Measurements from ENCODE around the gene PER1. TPM values are rescaled to one million over a fixed set of nuclear protein-coding genes. Genes with fewer than 3 reads are reported as not detected.
"Not testable (repeated sequence)": the region's sequence is repeated elsewhere in the genome, so short reads cannot be mapped to it uniquely, and the experiment has no call there.

Gene PER1
- total RNA-seq, 1 donor from 2014 or later: 83.3 TPM

DNA sequence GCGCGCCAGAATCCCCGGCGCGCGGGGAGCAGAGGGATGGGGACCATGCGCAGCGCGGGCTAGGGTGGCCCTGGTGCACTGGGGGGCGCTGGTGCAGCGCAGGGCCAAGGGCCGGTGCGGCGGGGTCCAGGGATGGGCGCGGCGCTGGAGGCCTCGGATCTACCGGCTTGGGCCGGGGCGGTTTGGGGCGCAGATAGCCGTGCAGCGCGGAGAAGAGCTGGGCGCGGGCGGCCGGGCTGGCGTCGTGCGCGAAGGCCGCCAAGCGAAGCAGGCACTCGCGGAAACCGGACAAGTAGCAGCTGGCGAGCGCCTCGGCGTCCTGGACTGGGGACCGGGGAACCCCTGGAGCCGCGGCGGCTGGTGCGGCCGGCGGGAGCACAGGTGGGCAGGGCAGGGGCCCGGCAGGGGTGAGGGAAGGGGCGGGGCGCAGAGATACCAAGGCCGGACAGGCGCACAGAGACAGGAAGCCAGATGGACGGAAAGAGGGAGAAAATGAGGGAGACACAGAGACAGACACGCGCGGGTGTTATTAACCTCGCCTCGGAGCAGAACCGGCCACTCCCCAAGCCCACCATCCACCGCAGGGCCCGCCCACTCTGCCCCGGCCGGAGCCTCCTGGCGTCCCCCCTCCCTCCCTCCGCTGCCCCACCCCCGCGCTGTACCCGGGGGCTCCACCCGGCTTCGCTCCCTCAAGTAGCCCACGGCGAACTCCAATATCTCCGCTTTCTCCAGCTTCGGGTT, 30.4 kb downstream of the PER1 start:
- DNase-seq: peak; percentile 75

- DNase-seq: no peak
Measured at GRCh38 chr17:8121407-8121680, 30.9 kb downstream of the PER1 start.

DNA sequence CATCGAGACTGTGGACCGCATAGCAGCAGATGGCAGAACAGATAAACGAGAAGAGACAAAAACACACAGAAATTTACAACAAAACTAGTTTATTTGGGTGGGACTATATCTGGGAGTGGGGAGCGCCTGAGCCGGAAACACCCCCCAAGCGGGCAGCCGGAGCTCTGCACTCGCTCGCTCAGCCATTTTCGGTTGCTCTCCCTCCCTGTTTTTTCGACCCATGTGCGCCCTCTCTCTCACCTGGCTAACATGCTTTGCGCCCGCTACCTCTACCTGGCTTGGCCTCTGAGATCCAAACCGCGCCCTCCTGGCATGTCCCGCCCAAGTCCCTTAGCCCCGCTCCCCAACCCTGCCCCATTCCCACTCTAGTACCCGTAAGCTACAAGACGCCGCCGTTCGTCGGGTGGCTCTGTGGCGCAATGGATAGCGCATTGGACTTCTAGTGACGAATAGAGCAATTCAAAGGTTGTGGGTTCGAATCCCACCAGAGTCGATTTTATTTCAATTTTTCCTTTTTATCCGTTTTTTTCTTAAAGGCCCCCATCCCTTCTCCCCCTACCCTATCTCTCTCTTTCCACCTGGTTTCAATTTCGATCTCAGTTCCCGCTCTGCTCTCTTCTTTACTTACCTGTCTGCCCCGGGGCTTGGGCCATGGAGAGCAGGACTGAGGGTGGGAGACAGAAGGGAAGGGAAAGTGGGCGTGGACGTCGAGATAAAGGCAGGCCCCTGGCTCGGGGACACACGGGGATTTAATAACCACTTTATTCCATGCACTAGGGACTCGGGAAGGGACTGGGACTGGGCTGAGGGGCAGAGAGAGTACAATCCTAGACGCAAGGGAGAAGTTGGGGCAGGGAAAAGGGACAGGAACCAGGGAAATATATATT, 31.4 kb downstream of the PER1 start:
- DNase-seq: peak; percentile 76

DNA sequence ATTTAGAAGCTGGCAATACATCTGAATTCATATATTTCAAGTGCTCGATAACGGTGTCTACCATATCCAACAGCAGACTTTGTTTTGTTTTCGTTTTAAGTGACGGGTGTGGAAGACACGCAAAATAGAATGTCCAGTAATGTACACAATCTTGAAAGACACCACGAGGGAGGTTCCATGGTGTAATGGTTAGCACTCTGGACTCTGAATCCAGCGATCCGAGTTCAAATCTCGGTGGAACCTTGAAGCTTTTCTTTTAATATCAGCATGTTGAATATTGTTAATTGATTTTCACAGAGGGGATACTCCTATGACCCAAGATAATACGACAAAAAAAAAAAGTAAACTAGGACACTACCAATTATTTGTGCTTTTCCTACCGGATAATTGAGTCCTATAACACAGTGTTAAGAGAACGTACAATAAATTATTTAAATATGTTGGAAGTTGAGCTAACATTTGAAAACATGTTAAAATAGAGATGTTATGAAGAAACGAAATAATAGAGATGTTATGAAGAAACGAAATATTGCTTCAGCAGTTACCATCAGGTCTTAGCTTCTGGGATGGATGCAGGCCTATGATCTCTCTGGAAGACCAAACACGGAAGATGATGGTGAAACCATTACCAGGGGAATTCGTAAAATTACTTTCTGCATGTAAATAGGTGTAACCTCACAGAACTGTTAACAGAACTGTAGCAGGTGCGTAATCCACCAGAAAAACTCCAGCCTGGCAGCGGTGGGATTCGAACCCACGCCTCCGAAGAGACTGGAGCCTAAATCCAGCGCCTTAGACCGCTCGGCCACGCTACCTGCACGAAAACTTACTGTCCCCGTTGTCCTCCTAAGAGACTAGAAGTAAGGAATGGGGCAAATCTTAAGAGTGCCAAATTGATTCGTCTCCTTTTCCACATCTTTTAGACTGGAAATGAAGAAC, 32.4 kb downstream of the PER1 start:
- peak; percentile 99 for DNase-seq

DNA sequence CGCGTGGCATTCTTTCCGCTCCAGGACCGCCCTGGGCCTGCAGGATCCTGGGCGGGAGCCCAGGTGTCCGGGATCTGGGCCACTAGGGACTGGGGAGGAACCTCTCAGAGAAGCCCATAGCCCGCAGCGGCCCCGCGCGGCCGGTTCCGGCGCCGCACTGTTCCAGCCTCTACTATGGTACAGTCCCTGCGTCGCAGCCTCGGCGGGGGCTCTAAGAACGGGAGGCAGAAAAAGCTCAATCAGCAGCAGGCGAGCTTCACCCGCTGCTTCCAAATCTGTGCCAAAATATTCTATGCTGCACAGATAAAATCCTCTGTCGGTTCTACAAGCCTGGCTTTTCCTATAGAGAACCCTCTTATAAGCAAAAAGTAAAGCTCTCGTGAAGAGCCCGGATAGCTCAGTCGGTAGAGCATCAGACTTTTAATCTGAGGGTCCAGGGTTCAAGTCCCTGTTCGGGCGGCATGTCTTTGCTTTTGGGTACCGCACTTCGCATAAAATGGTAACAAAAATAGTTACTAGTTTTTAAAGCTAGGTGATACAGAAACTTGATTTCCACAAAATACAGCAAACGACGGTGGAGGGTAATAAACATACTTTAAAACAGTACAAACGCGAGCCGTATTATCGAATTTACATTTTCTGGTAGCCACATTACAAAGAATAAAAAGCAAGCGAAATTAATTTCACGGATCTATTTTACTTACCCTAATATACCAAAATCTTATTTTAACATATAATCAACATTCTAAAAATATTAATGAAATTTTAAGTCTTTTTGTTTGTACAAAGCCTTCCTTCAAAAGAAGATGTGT, 33.2 kb downstream of the PER1 start:
- peak; percentile 96 for DNase-seq

DNA sequence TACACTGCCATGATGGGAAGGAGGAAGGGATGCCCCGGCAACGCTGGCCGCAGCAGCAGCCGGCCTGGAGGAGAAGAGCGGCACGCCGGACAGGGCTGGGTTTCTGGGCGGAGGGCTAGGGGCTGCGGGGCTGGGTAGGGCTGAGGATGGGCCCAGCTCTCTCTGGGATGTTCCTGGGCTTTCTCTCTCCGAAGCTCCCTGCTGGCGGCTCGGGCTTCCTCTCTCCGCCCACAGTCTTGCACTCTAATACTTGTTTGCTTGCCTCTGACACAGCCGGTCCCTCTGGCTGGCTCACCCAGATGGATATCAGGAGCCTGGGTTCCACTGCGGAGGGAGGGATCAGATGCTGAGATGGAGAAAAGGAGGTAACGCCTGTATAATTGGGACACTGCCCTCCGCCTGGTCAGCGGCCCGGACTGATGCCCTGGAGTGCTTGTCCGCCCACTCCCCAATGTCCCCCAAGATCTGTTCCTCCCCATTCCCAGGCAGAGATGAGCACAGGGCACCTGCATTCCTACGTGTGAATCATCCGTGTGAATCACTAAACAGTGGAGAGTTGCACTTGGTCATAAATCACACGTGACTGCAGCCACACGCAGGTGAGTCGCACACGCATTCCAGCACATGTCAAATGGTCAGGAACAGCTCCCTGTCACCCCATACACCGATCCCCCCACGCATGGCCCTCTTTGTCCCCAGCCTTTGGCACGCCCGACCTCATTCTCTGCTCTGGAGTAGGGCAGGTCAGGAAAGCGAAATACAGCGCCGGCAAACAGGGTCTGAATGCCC, 34.0 kb downstream of the PER1 start, which contains the start of gene ALOXE3:
TSS of gene ALOXE3 (minus strand) at position 535 of the 789 bp plus-strand sequence. CDS start at position 11, 524 bp downstream.
- peak; percentile 39 for DNase-seq

- DNase-seq: no peak
Measured at GRCh38 chr17:8117367-8117979, 34.7 kb downstream of the PER1 start.

- no peak for DNase-seq
Measured at GRCh38 chr17:8116776-8117175, 35.4 kb downstream of the PER1 start.

GRCh38 chr17:8110907-8111306, 41.3 kb downstream of the PER1 start:
- DNase-seq: no peak

DNA sequence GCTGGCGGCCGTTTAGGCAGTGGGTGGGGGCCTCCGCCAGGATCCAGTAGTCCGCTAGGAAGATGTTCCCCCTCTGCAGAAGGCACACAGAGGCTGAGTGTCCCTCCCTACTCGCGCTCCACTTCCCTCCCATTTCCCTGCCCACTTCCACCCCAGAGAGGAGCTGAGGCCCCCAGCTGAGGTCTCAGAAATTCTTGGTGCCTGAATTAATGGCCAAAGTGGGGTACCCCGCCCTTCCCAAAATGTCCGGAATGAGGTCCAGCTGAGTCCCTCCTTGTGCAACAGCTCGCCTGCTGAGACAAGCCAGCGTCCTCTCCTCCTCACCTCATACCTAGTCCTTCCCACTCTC, 41.8 kb downstream of the PER1 start:
- no peak for DNase-seq

- DNase-seq: peak; percentile 61
Measured at GRCh38 chr17:8109661-8110455, 42.3 kb downstream of the PER1 start.

- DNase-seq: no peak
Measured at GRCh38 chr17:8108972-8109660, 43.1 kb downstream of the PER1 start.

DNA sequence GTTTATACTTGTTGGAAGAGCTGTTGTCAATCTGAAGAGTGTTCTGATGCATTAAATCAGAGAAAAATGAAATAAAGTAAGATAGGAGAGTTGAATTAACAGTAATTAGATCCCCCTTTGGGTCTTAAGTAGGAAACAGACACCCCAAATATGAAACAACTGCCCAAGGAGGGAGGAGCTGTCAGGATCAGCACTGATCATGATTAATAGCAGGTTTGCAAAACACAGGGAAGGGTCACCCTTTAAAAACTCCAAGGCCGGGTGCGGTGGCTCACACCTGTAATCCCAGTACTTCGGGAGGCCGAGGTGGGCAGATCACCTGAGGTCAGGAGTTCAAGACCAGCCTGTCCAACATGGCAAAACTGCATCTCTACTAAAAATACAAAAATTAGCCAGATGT, 45.2 kb downstream of the PER1 start:
- not testable (repeated sequence) for DNase-seq

DNA sequence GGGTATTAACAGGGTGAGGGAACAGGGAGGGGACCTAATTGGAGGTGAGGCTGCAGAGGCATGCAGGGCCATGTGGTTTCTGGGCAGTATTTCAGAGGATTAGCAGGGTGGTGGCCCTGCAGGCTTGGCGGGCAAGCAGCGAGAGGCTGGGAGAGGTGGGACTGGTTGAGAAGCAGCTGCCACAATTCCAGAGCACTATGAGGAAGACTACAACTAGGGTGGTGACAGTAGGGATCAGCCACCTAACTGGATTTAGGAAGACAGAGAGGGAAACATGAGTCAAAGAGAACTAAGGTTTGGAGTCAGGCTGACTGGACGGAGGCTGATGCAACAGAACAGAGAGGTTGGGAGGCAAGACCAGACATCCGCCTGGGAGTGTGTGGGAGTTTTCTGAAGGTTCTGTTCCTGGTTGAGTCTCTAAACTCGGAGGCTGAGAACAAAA, 46.2 kb downstream of the PER1 start:
- DNase-seq: no peak

DNA sequence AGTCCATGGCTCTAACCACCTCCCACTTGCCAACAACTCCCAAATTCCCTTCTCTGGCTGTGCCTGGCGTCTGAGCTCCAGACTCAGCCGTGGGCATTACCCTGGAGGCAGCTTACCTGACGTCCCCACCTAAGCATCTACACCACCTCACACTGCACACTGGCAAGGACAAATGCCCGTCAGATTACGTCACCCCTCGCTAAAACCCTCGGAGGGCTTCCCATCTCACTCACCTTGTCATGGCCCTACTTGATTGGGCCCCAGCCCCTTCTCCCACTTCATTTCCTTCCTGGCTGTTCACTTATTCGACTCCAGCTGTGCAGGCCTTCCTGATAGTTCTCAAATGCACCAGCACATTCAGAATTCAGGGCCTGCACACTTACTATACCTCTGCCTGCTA, 47.3 kb downstream of the PER1 start:
- no peak for DNase-seq

DNA sequence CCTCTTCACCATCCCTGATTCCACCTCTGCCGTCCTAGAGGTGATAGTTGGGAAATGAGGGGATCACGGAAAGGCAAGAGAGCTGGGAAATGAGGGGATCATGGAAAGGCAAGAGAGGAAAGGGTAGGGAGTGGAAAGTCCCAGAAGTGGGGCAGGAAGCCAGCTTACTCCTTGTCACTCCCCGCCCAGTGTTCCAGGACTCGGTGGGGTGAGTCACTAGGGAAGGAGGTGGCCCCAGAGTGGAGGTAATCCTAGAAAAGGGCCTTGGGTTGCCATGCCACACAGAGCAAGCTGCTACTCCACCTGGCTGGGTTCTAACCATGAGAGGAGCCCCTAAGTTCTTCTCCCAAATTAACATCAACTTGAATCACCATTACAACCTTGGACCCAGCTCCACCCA, 48.7 kb downstream of the PER1 start:
- no peak for DNase-seq

- no peak for DNase-seq
Measured at GRCh38 chr17:8101721-8102120, 50.5 kb downstream of the PER1 start.

DNA sequence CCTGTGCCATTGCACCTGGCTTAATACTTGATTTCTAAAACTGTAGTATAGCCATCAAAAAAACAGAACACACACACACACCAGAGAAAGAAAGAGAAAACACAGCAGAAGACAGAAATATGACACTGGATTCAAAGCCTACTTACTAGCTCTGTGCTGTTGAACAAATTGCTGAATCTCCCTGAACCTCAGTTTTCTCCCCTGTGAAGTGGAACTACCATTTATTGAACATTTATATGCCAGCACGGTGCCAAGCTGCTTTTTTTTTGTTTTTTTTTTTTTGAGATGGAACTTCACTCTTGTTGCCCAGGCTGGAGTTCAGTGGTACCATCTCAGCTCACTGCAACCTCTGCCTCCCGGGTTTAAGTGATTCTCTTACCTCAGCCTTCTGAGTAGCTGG, 51.4 kb downstream of the PER1 start:
- no peak for DNase-seq

DNA sequence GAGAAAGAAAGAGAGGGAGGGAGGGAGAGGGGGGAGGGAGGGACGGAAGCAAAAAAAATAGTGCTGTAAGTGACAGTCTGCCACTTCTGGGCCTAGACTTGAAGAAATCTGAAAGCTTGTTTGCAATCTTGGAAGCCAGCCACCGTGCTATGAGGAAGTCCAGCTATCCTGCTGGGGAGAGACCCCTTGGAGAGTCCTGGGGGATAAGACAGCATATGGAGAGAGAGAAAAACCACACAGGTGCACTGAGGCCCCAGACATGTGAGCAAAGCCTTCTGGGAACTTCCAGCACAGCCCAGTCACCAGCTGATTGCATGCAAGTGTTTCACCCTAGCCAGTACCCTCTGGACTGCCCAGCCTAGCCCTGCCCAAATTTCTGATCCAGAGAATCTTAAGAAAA, 52.1 kb downstream of the PER1 start:
- DNase-seq: peak; percentile 42

Data from tongue (tissue), 2 donors.